ENCODE data around the gene SLC35D3.
A peak's percentile ranks its signal among the peaks of the same experiment; 100 is the strongest.
"Not testable (repeated sequence)": the region's sequence is repeated elsewhere in the genome, so short reads cannot be mapped to it uniquely, and the experiment has no call there.

The SLC35D3 gene

GRCh38 chr6:136922685-136923006 lies 545 bp downstream of the SLC35D3 start:
- no peak for DNase-seq (ENCODE audit: low spot score)
- FAIRE-seq = no peak

- DNase-seq (ENCODE audit: low spot score) = no peak
- no peak for FAIRE-seq
These were observed 1.2 kb downstream of the SLC35D3 start for GRCh38 chr6:136923116-136923953.

- DNase-seq (ENCODE audit: low spot score) (no peak), FAIRE-seq (no peak)
These were observed 2.0 kb downstream of the SLC35D3 start for GRCh38 chr6:136923954-136924673.

GRCh38 chr6:136926383-136926782 lies 4.3 kb downstream of the SLC35D3 start:
- FAIRE-seq = no peak
- DNase-seq (ENCODE audit: low spot score) = no peak

GRCh38 chr6:136927292-136927691 lies 5.2 kb downstream of the SLC35D3 start:
- DNase-seq (ENCODE audit: low spot score) (peak; percentile 21), FAIRE-seq (no peak)

- no peak for FAIRE-seq
- no peak for DNase-seq (ENCODE audit: low spot score)
These were observed 8.4 kb downstream of the SLC35D3 start for GRCh38 chr6:136930528-136930927.

GRCh38 chr6:136932599-136932998 lies 10.5 kb downstream of the SLC35D3 start:
- DNase-seq (ENCODE audit: low spot score) (no peak), FAIRE-seq (no peak)

GRCh38 chr6:136945072-136945471 lies 23.0 kb downstream of the SLC35D3 start:
- FAIRE-seq = no peak
- no peak for DNase-seq (ENCODE audit: low spot score)

- no peak for DNase-seq (ENCODE audit: low spot score)
- FAIRE-seq = no peak
These were observed 23.6 kb downstream of the SLC35D3 start for GRCh38 chr6:136945711-136946121.

- FAIRE-seq = no peak
- no peak for DNase-seq (ENCODE audit: low spot score)
These were observed 24.9 kb downstream of the SLC35D3 start for GRCh38 chr6:136947037-136947436.

- not testable (repeated sequence) for FAIRE-seq; DNase-seq (ENCODE audit: low spot score)
These were observed 27.9 kb downstream of the SLC35D3 start for GRCh38 chr6:136949957-136950356.

GRCh38 chr6:136950436-136951126 lies 28.5 kb downstream of the SLC35D3 start:
- FAIRE-seq (no peak), DNase-seq (ENCODE audit: low spot score) (no peak)

GRCh38 chr6:136952714-136953260 lies 30.7 kb downstream of the SLC35D3 start:
- no peak for DNase-seq (ENCODE audit: low spot score)
- FAIRE-seq = no peak

GRCh38 chr6:136955123-136955522 lies 33.0 kb downstream of the SLC35D3 start:
- no peak for FAIRE-seq
- DNase-seq (ENCODE audit: low spot score) = no peak

- DNase-seq (ENCODE audit: low spot score) = no peak
- FAIRE-seq = no peak
These were observed 34.8 kb downstream of the SLC35D3 start for GRCh38 chr6:136956590-136957544.

- DNase-seq (ENCODE audit: low spot score) (no peak), FAIRE-seq (no peak)
These were observed 36.1 kb downstream of the SLC35D3 start for GRCh38 chr6:136958168-136958567.

GRCh38 chr6:136959471-136959891 lies 37.4 kb downstream of the SLC35D3 start:
- FAIRE-seq (no peak), DNase-seq (ENCODE audit: low spot score) (no peak)

- not testable (repeated sequence) for FAIRE-seq; DNase-seq (ENCODE audit: low spot score)
These were observed 37.8 kb downstream of the SLC35D3 start for GRCh38 chr6:136959935-136960334.

- DNase-seq (ENCODE audit: low spot score) (no peak), FAIRE-seq (no peak)
These were observed 38.7 kb downstream of the SLC35D3 start for GRCh38 chr6:136960781-136961180.

- DNase-seq (ENCODE audit: low spot score) = no peak
- no peak for FAIRE-seq
These were observed 39.7 kb downstream of the SLC35D3 start for GRCh38 chr6:136961848-136962247.

- no peak for DNase-seq (ENCODE audit: low spot score)
These were observed 40.6 kb downstream of the SLC35D3 start for GRCh38 chr6:136962661-136963060.

More at GRCh38 chr6:136962661-136963060, 40.6 kb downstream of the SLC35D3 start:
- no peak for FAIRE-seq
